HG02938 (cell line): ENCODE measurements around the gene PDE5A.

Experiments
- ATAC-seq: cut with Tn5 transposase; IDR thresholded peaks from one replicate; pipeline ENCODE4 v1.9.1; 2021; ENCODE audit warnings: mild to moderate bottlenecking, moderate library complexity; ENCODE audit not compliant: unreplicated experiment

Gene PDE5A

DNA sequence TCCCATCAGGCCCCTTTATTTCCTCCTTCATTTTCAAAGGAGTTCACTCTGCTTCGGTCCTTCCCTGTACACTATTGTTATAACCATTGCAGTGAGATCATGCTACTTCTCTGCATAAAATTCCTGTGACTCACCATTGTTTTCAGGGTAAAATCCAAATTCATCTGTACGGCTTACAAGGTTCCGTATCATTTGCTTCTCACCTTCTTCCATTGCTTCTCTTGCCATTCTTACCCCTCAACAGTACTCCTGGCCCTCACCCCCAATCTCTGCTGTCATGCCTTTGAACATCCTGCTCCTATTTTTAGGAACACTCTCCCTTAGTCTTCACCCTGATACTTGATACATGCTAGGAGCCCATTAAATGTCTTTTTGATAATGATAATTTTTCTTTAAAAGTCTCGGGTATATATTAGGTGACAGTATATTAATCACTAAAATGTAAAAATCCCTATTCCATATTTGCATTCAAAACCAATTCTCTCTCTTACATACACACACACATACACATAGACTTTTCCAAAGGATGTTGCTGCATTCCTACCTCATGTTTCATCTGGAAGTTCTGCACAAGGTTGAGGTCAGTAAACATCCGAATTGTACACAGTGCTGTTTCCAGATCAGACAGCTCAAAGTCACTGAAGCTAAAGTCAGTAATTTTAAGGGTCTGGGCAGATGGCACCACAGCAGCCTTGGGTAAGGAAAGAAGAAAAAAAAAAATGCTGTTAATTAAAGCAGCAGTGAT is 103.4 kb downstream of the PDE5A start:
- no peak for ATAC-seq

DNA sequence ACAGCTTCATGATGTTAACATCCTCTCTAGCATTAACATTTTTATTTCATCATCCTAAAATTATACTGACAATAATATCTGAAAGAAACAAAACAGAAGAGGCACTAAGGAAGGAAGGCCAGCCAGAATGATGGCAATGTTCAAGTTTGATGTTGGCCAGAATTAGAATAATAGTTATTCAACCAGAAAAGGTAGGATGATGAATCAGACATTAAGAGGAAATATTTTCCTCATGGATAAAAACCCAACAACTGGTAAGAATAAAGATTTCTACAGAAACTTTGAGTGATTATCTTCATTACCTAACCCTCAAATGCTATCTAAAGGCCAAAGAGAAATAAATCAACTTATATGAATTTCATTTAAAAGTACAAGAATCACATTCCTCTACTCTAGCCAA is 105.2 kb downstream of the PDE5A start:
- no peak for ATAC-seq

GRCh38 chr4:119521268-119521667 is 107.3 kb downstream of the PDE5A start:
- no peak for ATAC-seq

DNA sequence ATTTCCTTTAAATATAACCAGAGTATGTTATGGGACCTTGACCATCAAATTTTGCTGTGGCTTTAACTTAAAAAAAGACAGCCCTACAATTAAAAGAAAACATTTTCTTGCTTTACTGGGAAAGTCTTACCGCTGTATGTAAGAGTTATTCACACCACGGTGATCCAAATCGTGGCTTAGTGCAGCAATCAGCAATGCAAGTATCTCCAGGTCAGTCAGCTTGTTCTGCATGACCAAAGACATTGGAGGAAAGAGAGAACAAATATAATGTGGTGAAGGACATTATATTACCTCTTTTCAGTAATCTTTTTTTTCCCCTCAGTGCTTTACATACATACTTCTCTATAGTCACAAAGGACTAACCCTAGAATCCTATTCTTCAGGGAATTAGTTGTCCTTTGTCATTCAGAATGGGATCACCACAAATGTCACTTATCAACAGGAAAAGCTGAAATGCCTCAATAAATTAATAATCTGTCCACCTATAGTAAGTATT is 109.6 kb downstream of the PDE5A start:
- no peak for ATAC-seq

- ATAC-seq = no peak
Measured at GRCh38 chr4:119518230-119518892, 110.2 kb downstream of the PDE5A start.

GRCh38 chr4:119517361-119518229 is 111.0 kb downstream of the PDE5A start:
- no peak for ATAC-seq

DNA sequence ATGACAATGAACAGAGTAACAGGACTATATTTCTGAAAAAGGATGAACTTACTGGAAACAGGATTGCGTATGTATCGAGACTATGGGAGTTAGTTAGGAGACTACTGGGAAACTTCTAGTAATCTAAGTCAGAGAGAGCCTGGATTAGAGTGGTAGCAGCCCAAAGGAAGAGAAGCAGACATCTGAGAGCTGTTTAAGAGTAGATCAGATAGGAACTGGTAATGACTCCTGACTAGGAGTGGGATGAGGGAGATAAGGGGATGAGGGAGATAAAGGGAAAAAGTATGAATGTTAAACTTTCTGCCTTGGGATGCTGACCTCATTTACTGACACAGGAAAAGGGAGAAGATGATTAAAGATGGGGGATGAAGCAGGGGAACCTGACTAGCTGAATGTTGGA is 116.2 kb downstream of the PDE5A start:
- no peak for ATAC-seq

DNA sequence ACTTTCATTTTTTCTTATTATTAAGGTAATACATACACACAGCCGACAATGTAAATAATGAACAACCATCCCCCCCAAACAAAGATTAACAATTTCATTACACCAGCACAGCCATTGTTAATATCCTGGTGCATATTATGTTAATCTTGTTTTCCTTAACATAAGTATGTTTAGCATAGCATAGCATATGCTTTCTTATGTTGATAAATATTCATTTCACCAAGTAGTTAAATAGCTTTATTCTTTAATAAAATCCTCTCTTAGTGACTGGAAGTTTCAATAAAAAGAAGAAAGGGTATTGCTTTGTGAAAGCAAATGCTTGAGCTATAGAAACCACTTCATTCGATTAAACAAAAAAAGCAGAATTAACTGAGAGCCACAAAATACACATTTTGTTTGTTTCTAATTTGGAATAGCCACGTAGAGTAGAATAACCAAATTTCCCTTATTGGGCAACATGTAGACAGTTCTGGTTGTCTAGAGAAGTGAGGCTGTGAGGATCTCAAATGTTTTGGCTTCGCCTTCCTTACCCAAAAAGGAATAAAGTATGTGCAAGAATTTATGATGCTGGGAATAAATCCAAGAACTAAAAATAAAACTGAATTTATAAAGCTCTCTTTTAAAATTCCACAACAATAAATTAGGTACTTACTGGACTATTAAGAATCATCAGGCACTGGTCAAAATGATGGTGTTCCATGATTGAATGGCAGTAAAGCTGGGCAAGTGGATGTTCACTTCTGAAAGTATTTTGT is 118.0 kb downstream of the PDE5A start:
- ATAC-seq = no peak

DNA sequence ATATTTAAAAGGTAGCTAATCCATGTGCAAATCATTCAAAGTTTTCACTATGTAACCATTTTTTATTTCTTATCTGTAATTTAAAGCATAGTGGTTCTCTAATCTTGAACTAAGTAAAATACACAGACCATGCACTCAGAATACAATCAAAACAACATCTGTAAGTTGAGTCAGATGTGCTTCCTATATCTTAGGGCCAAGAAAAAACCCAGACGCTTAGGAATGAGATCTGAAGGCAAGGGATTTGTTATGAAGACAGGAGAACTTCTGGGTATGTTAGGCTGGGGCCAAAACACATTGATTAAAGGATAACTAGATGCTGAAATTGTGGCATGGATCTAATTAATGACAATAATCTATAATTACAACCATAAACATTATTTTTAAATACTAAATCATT is 120.3 kb downstream of the PDE5A start:
- no peak for ATAC-seq

- ATAC-seq = no peak
Measured at GRCh38 chr4:119506806-119507205, 121.8 kb downstream of the PDE5A start.

DNA sequence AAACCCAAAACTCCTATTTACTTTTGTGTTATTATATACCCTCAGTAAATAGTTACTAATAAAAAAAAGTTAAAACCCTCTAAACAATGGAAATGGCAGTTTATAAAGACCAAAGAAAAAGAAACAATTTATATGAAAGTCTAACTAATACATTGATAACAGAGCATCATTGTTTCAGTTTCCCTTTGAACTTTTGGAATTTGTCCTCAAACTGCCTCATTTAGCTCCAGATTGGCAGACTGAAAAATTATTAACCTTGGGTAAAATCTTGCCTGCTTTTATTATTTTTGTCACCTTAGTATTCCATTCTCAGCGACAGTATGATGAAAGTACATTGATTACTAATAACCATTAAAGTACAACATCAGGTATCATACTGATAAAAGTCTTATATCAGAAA is 124.0 kb downstream of the PDE5A start:
- no peak for ATAC-seq

DNA sequence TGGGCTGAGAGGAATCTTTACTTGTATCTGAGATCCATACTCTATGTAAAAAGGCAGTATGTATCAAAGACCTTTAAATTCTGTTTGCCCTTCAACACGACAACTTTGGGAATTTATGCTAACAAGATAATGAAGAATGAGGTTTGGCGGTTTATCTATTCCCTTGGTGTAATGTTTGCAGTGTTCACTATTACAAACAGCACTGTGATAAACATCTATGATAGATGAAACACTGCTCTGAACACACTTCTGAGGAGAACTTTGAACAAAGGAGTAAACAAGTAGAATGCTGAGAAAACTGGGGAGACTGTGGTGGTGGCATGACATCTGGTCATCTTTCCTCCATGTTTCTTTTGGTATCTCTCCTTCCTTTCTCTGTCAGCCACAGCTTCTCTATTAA is 126.9 kb downstream of the PDE5A start:
- ATAC-seq = no peak

DNA sequence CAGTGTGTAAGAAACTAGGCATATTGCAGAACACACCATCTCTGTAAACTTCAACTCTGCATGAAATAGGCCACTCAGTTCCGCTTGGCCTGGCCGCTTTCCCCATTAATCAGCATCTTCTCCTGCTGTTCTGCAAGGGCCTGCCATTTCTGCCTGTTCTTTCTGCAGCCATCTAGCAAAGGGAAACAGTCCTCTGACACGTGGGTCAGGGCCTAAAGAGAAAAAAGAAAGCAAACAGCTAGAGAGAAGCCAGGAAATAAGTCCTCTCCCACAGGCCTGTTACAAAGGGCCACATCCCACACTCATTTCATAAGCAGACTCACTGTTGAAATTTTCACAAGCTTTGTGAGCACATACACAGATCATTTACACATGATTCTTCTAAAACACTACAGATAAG is 130.1 kb downstream of the PDE5A start:
- ATAC-seq = no peak

GRCh38 chr4:119493886-119494285 is 134.7 kb downstream of the PDE5A start:
- ATAC-seq = no peak

DNA sequence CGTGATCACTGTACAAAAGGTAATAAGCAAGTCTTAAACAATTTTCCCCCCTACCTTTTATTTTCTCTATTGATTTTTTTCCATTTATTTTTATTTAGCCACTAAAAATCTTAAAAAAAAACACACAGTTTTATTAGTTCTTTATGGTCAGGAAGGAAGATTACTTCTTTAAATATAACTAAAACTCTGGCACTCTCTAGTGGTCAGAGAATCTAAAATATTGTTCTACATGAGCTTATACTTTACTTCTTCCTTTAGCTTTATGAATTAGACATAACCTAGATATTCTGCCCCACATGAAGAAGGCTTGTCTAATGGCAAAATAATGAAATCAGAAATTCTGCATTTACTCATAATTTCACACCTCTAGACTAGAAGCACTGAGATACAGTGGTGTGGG is 135.2 kb downstream of the PDE5A start:
- ATAC-seq = no peak

GRCh38 chr4:119490335-119490734 is 138.3 kb downstream of the PDE5A start:
- ATAC-seq = peak; percentile 60

GRCh38 chr4:119489305-119489704 is 139.3 kb downstream of the PDE5A start:
- no peak for ATAC-seq

DNA sequence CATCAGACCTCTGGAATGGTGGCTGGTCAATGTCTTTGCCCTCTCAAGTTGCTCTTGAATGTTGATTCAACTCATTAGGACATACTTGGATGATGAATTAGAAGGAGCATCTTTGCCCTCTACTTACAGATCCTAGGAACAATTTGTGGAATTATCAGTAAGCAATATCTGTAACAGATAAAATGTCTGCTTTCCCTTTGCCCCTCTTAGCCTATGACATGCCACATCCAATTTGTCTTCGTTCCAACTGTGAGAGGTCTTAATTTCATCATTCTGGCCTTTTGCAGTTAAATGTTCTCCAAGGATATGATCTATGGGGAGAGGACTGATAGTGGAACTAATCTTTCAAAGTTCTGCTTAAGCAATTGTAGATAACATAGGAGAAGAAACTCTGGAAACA is 148.3 kb downstream of the PDE5A start:
- no peak for ATAC-seq

DNA sequence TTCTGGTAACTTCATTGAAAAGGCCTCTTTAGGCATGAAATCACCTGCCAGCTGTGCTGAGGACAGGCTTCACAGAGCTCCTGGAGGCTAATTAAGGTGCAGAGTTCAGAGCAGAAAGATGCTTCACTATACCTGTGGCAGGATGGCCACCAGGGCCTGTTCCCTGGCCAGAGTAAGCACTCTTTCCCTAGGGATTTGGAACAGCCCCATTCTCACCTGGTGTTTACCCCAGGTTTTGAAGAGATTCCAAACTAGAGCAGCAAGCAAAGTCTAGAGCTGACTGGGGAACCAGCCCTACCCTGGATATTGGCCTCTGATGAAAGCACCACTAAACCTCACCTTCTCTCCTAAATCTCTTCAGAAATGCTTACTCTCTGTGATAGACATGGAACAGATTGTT is 148.8 kb downstream of the PDE5A start:
- ATAC-seq = no peak

DNA sequence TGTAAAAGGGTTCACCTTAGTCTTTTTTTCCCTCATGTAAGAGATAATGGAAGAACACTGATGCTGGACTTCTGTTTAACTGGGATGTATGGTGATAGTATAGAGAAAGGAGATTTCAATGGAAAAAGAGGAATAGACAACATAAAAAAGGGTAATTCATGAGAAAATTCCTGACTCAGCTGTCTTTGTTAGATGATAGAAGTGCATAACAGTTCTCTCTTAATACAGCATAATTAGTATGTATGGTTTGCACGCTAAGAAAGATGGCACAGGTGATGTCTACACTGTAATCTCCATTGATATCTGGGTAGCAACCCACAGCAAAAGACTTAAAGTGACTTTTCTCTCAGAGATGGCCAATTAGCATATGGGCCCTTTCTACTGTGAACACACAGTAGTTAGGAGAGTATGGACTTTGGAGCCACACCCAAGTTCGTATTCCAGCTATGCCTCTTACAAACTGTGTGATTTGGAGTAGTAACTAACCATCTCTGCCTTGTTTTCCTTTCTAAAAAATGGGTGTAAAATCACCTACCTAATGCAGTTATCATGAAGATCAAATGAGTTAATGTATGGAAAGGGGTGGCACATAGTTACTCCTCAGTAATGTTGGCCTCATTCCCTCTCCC is 149.3 kb downstream of the PDE5A start:
- no peak for ATAC-seq
